Measurements from ENCODE around the gene DTNB. TPM values are rescaled to one million over a fixed set of nuclear protein-coding genes. Genes with fewer than 3 reads are reported as not detected.

DTNB gene
- total and polyA plus RNA-seq, 2 donors (not counting 1 experiment from before 2014, with no cell fraction given) = 25.7 to 37.3 TPM

DNA sequence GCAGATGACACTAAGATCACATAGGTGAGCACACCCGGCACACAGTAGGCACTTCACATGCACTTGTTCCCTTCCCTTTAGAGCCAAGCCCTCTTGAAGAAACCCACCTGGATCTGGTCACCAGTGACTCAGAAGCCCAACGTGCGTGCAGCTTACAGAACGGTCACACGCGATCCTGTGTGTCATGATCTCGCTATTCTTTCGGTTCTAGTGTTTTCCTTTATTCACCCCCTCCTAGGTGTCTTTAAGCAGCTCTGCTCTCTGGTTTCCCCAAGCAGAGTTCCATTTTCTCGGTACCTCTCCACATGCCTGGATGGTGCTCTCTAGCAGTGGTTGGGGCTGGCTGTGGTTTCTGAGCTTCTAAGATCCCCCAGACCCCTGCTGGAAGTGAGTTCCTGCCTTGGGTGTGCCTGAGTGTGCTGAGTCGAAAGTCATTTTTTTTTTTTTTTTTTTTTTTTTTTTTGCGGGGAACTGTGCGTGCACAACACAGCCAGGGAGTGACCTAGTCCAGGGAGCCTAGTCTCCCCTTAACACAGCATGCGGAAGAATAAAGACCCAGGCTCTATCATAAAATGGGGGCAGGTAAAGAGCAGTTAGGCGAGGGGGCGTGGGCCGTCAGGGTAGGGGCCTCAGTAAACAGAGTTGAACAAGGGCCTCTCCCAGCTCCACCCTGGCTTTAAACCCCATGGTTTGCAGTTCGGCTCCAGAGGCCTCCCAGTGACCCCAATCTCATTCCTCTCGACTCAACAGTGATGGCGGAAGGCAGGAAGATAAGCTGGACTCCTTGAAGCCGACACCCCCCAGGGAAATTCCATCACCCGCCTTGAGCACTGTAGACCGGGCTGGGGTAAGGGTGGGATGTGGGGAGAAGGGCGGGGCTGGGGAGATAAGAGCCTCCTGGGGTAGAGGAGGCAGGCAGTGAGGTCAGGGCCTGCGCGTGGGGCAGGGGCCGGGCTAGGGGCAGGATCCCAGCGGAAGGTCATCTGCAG is 301.8 kb downstream of the DTNB start:
- Histone ChIP-seq H3K27me3 (replicated peaks in 1 of 4; ENCODE audit: control extremely low read depth in 1 of 4, control insufficient read depth in 3 of 4, insufficient read depth in 4 of 4, low read length in 3 of 4) (no peaks in the 10 kb centered on the region), H3K36me3 (replicated peaks in 1 of 2; ENCODE audit: control extremely low read depth in 1 of 2, control insufficient read depth in 1 of 2, extremely low read depth in 1 of 2, insufficient read depth in 2 of 2, low read length in 1 of 2) (no peaks in the 10 kb centered on the region), H3K9me3 (ENCODE audit: control extremely low read depth in 1 of 3, control insufficient read depth in 2 of 3, insufficient read depth in 1 of 3, low read length in 2 of 3) (no peaks in the 10 kb centered on the region), H3K27ac (ENCODE audit: low read length in 2 of 2) (no peak overlapping the region), H2AFZ (ENCODE audit: insufficient read depth, low read depth, low read length, poor library complexity, severe bottlenecking) (no peak overlapping the region), H4K20me1 (ENCODE audit: control insufficient read depth, insufficient read depth, low read length, poor library complexity, severe bottlenecking) (no peaks in the 10 kb centered on the region), H3K4me1 (ENCODE audit: control insufficient read depth in 2 of 2, insufficient read depth in 2 of 2, low read length in 2 of 2) (peaks cover 7 to 11% of the 10 kb centered on the region in 2 donors), H3K79me2 (ENCODE audit: control insufficient read depth, insufficient read depth, low read length) (no peaks in the 10 kb centered on the region), H3K4me2 (replicated peaks; ENCODE audit: low read depth, low read length, poor library complexity, severe bottlenecking) (no peak overlapping the region), H3K9ac (ENCODE audit: low read length) (no peak overlapping the region), H3K4me3 (ENCODE audit: control extremely low read depth in 1 of 5, extremely low read depth in 1 of 5, insufficient read depth in 1 of 5, low read depth in 2 of 5, low read length in 4 of 5) (no peak overlapping the region)
- ChIA-PET CTCF (interaction anchor here (1.2 to 3.5 kb wide), 2 partner anchors 9 to 293 kb away, joined by 4 to 16 read pairs; no protein-coding TSS in a partner anchor), POLR2A (interaction anchor here (0.6 to 1.0 kb wide), 5 partner anchors 9 to 216 kb away, joined by 3 to 16 read pairs (median 5); no protein-coding TSS in a partner anchor)
- no peaks in the 10 kb centered on the region for H3K9me3 Mint-ChIP-seq (ENCODE audit: insufficient read depth)
- DNase-seq (peak; percentile 4), ATAC-seq (ENCODE audit: low read depth) (no peak)
- no peaks in the 10 kb centered on the region for H3K27me3 Mint-ChIP-seq
- no peak overlapping the region for H3K27ac Mint-ChIP-seq
- WGBS (ENCODE audit: insufficient coverage) = 95% methylated on average over 18 of the region's 27 CpGs
- intact Hi-C loops (cut with micrococcal nuclease) = no loop called here
- H3K4me3 Mint-ChIP-seq = no peak overlapping the region
- no peak for TF ChIP-seq EZH2 (IDR thresholded peaks at IDR 0.05; ENCODE audit: borderline replicate concordance, insufficient read depth, low read depth, low read length, poor library complexity, severe bottlenecking)
- TF ChIP-seq, protein P1, sequence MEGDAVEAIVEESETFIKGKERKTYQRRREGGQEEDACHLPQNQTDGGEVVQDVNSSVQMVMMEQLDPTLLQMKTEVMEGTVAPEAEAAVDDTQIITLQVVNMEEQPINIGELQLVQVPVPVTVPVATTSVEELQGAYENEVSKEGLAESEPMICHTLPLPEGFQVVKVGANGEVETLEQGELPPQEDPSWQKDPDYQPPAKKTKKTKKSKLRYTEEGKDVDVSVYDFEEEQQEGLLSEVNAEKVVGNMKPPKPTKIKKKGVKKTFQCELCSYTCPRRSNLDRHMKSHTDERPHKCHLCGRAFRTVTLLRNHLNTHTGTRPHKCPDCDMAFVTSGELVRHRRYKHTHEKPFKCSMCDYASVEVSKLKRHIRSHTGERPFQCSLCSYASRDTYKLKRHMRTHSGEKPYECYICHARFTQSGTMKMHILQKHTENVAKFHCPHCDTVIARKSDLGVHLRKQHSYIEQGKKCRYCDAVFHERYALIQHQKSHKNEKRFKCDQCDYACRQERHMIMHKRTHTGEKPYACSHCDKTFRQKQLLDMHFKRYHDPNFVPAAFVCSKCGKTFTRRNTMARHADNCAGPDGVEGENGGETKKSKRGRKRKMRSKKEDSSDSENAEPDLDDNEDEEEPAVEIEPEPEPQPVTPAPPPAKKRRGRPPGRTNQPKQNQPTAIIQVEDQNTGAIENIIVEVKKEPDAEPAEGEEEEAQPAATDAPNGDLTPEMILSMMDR (IDR thresholded peaks at IDR 0.05) = no peak
- peaks cover 9% of the 10 kb centered on the region for H3K4me1 Mint-ChIP-seq

- Histone ChIP-seq H3K4me2 (replicated peaks; ENCODE audit: low read depth, low read length, poor library complexity, severe bottlenecking) (no peak overlapping the region), H3K9me3 (ENCODE audit: control extremely low read depth in 1 of 3, control insufficient read depth in 2 of 3, insufficient read depth in 1 of 3, low read length in 2 of 3) (no peaks in the 10 kb centered on the region), H4K20me1 (ENCODE audit: control insufficient read depth, insufficient read depth, low read length, poor library complexity, severe bottlenecking) (no peaks in the 10 kb centered on the region), H2AFZ (ENCODE audit: insufficient read depth, low read depth, low read length, poor library complexity, severe bottlenecking) (no peak overlapping the region), H3K36me3 (replicated peaks in 1 of 2; ENCODE audit: control extremely low read depth in 1 of 2, control insufficient read depth in 1 of 2, extremely low read depth in 1 of 2, insufficient read depth in 2 of 2, low read length in 1 of 2) (no peaks in the 10 kb centered on the region), H3K4me3 (ENCODE audit: control extremely low read depth in 1 of 5, extremely low read depth in 1 of 5, insufficient read depth in 1 of 5, low read depth in 2 of 5, low read length in 4 of 5) (no peak overlapping the region), H3K27ac (ENCODE audit: low read length in 2 of 2) (no peak overlapping the region), H3K79me2 (ENCODE audit: control insufficient read depth, insufficient read depth, low read length) (no peaks in the 10 kb centered on the region), H3K9ac (ENCODE audit: low read length) (no peak overlapping the region), H3K4me1 (ENCODE audit: control insufficient read depth in 2 of 2, insufficient read depth in 2 of 2, low read length in 2 of 2) (no peaks in the 10 kb centered on the region), H3K27me3 (replicated peaks in 1 of 4; ENCODE audit: control extremely low read depth in 1 of 4, control insufficient read depth in 3 of 4, insufficient read depth in 4 of 4, low read length in 3 of 4) (no peaks in the 10 kb centered on the region)
- no peaks in the 10 kb centered on the region for H3K27me3 Mint-ChIP-seq
- H3K4me1 Mint-ChIP-seq = peaks cover 4% of the 10 kb centered on the region
- TF ChIP-seq EZH2 (IDR thresholded peaks at IDR 0.05; ENCODE audit: borderline replicate concordance, insufficient read depth, low read depth, low read length, poor library complexity, severe bottlenecking) = no peak
- TF ChIP-seq, protein P1 (IDR thresholded peaks at IDR 0.05) = no peak
- 100% methylated on average over 2 of the region's 5 CpGs for WGBS (ENCODE audit: insufficient coverage)
- H3K27ac Mint-ChIP-seq = no peak overlapping the region
- intact Hi-C loops (cut with micrococcal nuclease) = loop anchor here (10.0 kb wide), 1 partner anchor 205 kb away; the partner anchor contains the start of gene POMC
- CTCF ChIA-PET = no interaction called here
- POLR2A ChIA-PET = no interaction called here
- no peak for DNase-seq
- H3K4me3 Mint-ChIP-seq = no peak overlapping the region
- H3K9me3 Mint-ChIP-seq (ENCODE audit: insufficient read depth) = no peaks in the 10 kb centered on the region
- no peak for ATAC-seq (ENCODE audit: low read depth)
Measured at GRCh38 chr2:25369876-25370275, 303.5 kb downstream of the DTNB start.

Data from B cell (primary cell).